GM19023 (cell line): ENCODE data around the gene KRT32.
"Not testable (repeated sequence)": the region's sequence is repeated elsewhere in the genome, so short reads cannot be mapped to it uniquely, and the experiment has no call there.

Experiments used
- ATAC-seq: cut with Tn5 transposase; IDR thresholded peaks from one replicate; pipeline ENCODE4 v1.9.1; 2021; ENCODE audit warnings: mild to moderate bottlenecking, moderate library complexity; ENCODE audit not compliant: unreplicated experiment

Gene KRT32

GRCh38 chr17:41434005-41434404, 33.2 kb downstream of the KRT32 start:
- ATAC-seq: no peak

GRCh38 chr17:41433586-41433985, 33.6 kb downstream of the KRT32 start:
- no peak for ATAC-seq

- ATAC-seq: not testable (repeated sequence)
Observed at GRCh38 chr17:41430376-41430775, 36.8 kb downstream of the KRT32 start.

GRCh38 chr17:41429667-41430066, 37.5 kb downstream of the KRT32 start:
- no peak for ATAC-seq

- no peak for ATAC-seq
Observed at GRCh38 chr17:41428591-41429291, 38.4 kb downstream of the KRT32 start.

- no peak for ATAC-seq
Observed at GRCh38 chr17:41424111-41424635, 43.0 kb downstream of the KRT32 start, which contains the start of gene KRT37. Gene KRT37, minus strand, starts transcription at chr17:41424585. Its CDS starts 62 bp downstream, at chr17:41424523.

GRCh38 chr17:41422586-41422985, 44.6 kb downstream of the KRT32 start:
- not testable (repeated sequence) for ATAC-seq

- no peak for ATAC-seq
Observed at GRCh38 chr17:41421617-41422016, 45.6 kb downstream of the KRT32 start.

- no peak for ATAC-seq
Observed at GRCh38 chr17:41421116-41421515, 46.1 kb downstream of the KRT32 start.

GRCh38 chr17:41420134-41420533, 47.1 kb downstream of the KRT32 start:
- no peak for ATAC-seq

- no peak for ATAC-seq
Observed at GRCh38 chr17:41419716-41420115, 47.5 kb downstream of the KRT32 start.

GRCh38 chr17:41418116-41418860, 48.9 kb downstream of the KRT32 start:
- ATAC-seq: no peak

- ATAC-seq: no peak
Observed at GRCh38 chr17:41417576-41418015, 49.6 kb downstream of the KRT32 start.

GRCh38 chr17:41417127-41417526, 50.1 kb downstream of the KRT32 start:
- no peak for ATAC-seq

- ATAC-seq: no peak
Observed at GRCh38 chr17:41416479-41416878, 50.7 kb downstream of the KRT32 start.

- no peak for ATAC-seq
Observed at GRCh38 chr17:41415833-41416335, 51.3 kb downstream of the KRT32 start.

GRCh38 chr17:41415411-41415810, 51.8 kb downstream of the KRT32 start:
- ATAC-seq: no peak

GRCh38 chr17:41413982-41414381, 53.2 kb downstream of the KRT32 start:
- no peak for ATAC-seq

- no peak for ATAC-seq
Observed at GRCh38 chr17:41413353-41413957, 53.7 kb downstream of the KRT32 start.

GRCh38 chr17:41411072-41411840, 55.9 kb downstream of the KRT32 start:
- ATAC-seq: no peak
